Measurements from ENCODE around the gene INSIG2.

DNA sequence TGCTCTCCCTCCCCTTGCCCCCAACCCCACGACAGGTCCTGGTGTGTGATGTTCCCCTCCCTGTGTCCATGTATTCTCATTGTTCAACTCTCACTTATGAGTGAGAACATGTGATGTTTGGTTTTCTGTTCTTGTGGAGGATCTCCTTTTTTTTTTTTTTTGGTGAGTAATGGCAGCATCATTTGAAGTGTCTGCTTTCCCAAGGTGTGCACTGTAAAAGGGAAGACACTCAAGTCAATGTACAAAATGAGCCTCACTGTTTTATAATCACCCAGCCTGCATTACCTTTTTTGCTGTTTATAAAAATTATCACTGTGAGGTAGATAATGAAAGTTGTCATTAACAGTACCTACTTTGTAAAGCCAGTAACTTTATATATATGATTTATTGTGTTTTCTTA lies 56.9 kb downstream of the INSIG2 start:
- TF ChIP-seq CTCF (IDR thresholded peaks at IDR 0.05) (no peak), POLR2A (IDR thresholded peaks at IDR 0.05) (no peak)
